Caco-2 (cell line): ENCODE measurements around the gene ASTN2. TPM values are rescaled to one million over a fixed set of nuclear protein-coding genes. Genes with fewer than 3 reads are reported as not detected.

Experiments used
- BruUV-seq: library from RNA; stranded (reverse); fragments of 400-500 nt; replicated peaks from 2 replicates; lab custom pipeline; 2021; lab: Mats Ljungman, UMichigan
- CTCF ChIA-PET: fragments of 300-600 bp; sonication (Branson Sonifier 250); formaldehyde crosslinking; loops from one replicate; lab custom pipeline; 2022; ENCODE audit warnings: antibody characterized with exemption; lab: Charles Lee
- POLR2A ChIA-PET: fragments of 300-600 bp; sonication (Branson Sonifier 250); formaldehyde crosslinking; loops from one replicate; lab custom pipeline; 2022; ENCODE audit warnings: antibody characterized with exemption; lab: Charles Lee
- DNase-seq, 2 experiments: peaks; one replicate each; pipeline versions ENCODE4 v3.0.0 to v3.0.0-alpha.2; 2020 to 2022
- H3K27me3 ChIP-seq: replicated peaks from 2 replicates; pipeline ENCODE4 v1.6.0; 2011; ENCODE audit warnings: low read length; ENCODE audit not compliant: control insufficient read depth, insufficient read depth
- H3K36me3 ChIP-seq: 2 replicates; pipeline ENCODE4 v1.5.1; 2011; ENCODE audit warnings: low read length; ENCODE audit not compliant: control insufficient read depth, insufficient read depth
- H3K4me1 ChIP-seq: fragments of 250-450 bp; sonication (Bioruptor Pico); 2 replicates; pipeline ENCODE4 v1.5.1; 2020; ENCODE audit warnings: mild to moderate bottlenecking
- H3K4me3 ChIP-seq: 2 replicates; pipeline ENCODE4 v1.5.1; 2011; ENCODE audit warnings: low read depth, mild to moderate bottlenecking, control low read depth, low read length
- H3K9me3 ChIP-seq: fragments of 250-450 bp; sonication (Bioruptor Pico); 2 replicates; pipeline ENCODE4 v1.5.1; 2020; ENCODE audit warnings: mild to moderate bottlenecking, moderate library complexity
- H3K27ac Mint-ChIP-seq: one replicate; pipeline ENCODE4 v1.8.0; 2022; ENCODE audit warnings: mixed read lengths; ENCODE audit not compliant: unreplicated experiment
- H3K27me3 Mint-ChIP-seq: one replicate; pipeline ENCODE4 v1.8.0; 2022; ENCODE audit warnings: mixed read lengths; ENCODE audit not compliant: insufficient read depth, unreplicated experiment
- H3K36me3 Mint-ChIP-seq: one replicate; pipeline ENCODE4 v1.8.0; 2022; ENCODE audit warnings: mild to moderate bottlenecking, mixed read lengths; ENCODE audit not compliant: insufficient read depth, unreplicated experiment
- H3K4me1 Mint-ChIP-seq: one replicate; pipeline ENCODE4 v1.8.0; 2022; ENCODE audit warnings: low read depth, mixed read lengths; ENCODE audit not compliant: unreplicated experiment
- H3K4me3 Mint-ChIP-seq: one replicate; pipeline ENCODE4 v1.8.0; 2022; ENCODE audit warnings: mild to moderate bottlenecking, moderate library complexity, mixed read lengths; ENCODE audit not compliant: unreplicated experiment
- H3K9me3 Mint-ChIP-seq: one replicate; pipeline ENCODE4 v1.8.0; 2022; ENCODE audit warnings: mixed read lengths; ENCODE audit not compliant: unreplicated experiment
- intact Hi-C: fragments of 100-400 bp; cut with micrococcal nuclease; formaldehyde crosslinking; loops from one replicate; pipeline ENCODE4 v1.10.0; 2022; ENCODE audit not compliant: unreplicated experiment
- total RNA-seq: library from RNA; stranded (reverse); gene quantifications from 2 replicates; pipeline ENCODE4 v1.2.3, GENCODE V29; 2022
- TF ChIP-seq, protein P1 (sequence below), 2 experiments: fragments of 200-600 bp in 1 of 2; IDR thresholded peaks; 1 replicate in 1 of 2; 2 replicates in 1 of 2; pipeline versions ENCODE4 v1.5.1 to v1.8.0; 2011 to 2022; ENCODE audit warnings: antibody characterized with exemption in 1 of 2, control low read depth in 1 of 2, inconsistent platforms in 1 of 2, low read depth in 1 of 2, low read length in 1 of 2, mild to moderate bottlenecking in 1 of 2, moderate library complexity in 1 of 2; ENCODE audit not compliant: insufficient read depth in 1 of 2, severe bottlenecking in 1 of 2, unreplicated experiment in 1 of 2

The ASTN2 gene
- total RNA-seq, 1 experiment from 2014 or later = 12.7 TPM

DNA sequence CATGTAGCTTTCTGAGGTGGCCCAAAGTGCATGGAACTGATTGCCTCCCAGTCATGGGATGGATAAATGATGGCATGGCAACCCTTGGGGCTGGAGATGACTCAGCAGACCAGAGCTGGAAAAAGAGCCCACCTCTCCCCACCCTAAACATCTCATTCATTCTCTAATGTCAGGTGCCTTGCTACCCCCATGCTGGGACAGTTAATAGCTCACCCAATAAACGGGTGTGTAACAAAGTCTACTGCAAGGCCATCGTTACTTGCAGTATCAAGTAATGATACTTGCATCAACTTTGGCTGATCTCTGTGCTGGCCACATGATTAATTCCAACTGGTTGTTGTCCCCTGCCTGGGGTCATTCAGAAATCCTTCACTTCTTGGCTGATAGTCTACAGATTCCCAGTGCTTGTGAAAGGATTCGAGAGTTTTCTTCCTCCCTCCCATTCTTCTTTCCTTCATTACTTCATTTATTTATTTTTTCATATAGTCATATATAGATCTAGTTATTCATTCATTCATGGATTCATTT lies 850.5 kb downstream of the ASTN2 start:
- CTCF ChIA-PET = no interaction called here
- TF ChIP-seq, protein P1, sequence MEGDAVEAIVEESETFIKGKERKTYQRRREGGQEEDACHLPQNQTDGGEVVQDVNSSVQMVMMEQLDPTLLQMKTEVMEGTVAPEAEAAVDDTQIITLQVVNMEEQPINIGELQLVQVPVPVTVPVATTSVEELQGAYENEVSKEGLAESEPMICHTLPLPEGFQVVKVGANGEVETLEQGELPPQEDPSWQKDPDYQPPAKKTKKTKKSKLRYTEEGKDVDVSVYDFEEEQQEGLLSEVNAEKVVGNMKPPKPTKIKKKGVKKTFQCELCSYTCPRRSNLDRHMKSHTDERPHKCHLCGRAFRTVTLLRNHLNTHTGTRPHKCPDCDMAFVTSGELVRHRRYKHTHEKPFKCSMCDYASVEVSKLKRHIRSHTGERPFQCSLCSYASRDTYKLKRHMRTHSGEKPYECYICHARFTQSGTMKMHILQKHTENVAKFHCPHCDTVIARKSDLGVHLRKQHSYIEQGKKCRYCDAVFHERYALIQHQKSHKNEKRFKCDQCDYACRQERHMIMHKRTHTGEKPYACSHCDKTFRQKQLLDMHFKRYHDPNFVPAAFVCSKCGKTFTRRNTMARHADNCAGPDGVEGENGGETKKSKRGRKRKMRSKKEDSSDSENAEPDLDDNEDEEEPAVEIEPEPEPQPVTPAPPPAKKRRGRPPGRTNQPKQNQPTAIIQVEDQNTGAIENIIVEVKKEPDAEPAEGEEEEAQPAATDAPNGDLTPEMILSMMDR (IDR thresholded peaks at IDR 0.05; ENCODE audit: insufficient read depth in 1 of 2, low read depth in 1 of 2, low read length in 1 of 2, severe bottlenecking in 1 of 2, unreplicated experiment in 1 of 2) = no peak

DNA sequence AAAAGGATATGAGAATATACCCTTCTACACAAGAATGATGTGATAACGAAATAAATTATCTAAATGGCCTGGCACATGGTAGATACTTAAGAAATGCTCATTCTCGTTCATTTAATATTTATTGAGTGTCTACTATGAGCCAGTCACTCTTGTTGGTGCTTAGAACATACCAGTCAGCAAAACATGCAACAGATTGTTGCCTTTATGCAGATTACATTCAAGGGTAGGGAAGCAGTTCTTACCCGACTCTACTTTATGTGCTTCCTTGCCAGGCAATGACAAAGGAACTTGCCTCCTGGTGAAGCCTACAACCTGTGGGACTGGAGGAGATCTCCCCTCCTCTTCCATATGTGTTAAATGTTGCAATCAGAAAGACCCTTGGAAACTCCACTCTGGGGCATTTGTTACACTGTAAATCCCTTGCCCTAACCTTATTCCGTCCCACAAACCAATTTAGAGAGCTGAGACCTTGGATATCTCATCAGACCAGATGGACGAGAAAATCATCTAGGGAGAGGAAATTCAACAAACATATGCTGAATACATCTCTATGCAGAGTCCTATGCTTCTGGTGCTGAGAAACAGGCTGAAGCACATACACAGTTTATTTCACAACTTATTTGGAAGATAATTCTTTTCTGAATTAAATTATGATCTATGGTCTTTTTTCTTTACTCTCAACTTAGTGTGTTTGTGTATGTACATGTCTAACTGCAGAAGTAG lies 855.9 kb downstream of the ASTN2 start:
- Histone ChIP-seq H3K9me3 (no peaks in the 10 kb centered on the region), H3K27me3 (no peaks in the 10 kb centered on the region), H3K36me3 (no peaks in the 10 kb centered on the region), H3K4me3 (no peak overlapping the region), H3K4me1 (no peaks in the 10 kb centered on the region)
- ChIA-PET CTCF (interaction anchor here (1.0 kb wide), 1 partner anchor 10 kb away, joined by 3 read pairs; no protein-coding TSS in a partner anchor), POLR2A (no interaction called here)
- BruUV-seq = no TSS peak
- peaks cover 6% of the 10 kb centered on the region for H3K36me3 Mint-ChIP-seq
- DNase-seq = no peak
- H3K4me3 Mint-ChIP-seq = no peak overlapping the region
- peaks cover 17% of the 10 kb centered on the region for H3K9me3 Mint-ChIP-seq
- TF ChIP-seq, protein P1 (IDR thresholded peaks at IDR 0.05; ENCODE audit: insufficient read depth in 1 of 2, low read depth in 1 of 2, low read length in 1 of 2, severe bottlenecking in 1 of 2, unreplicated experiment in 1 of 2) = no peak
- H3K27me3 Mint-ChIP-seq = no peaks in the 10 kb centered on the region
- no peaks in the 10 kb centered on the region for H3K4me1 Mint-ChIP-seq
- no peak overlapping the region for H3K27ac Mint-ChIP-seq
- intact Hi-C loops = no loop called here

More for the DNA sequence above, 850.5 kb downstream of the ASTN2 start:
- Histone ChIP-seq H3K4me1 (peaks cover 26% of the 10 kb centered on the region), H3K9me3 (no peaks in the 10 kb centered on the region), H3K27me3 (no peaks in the 10 kb centered on the region), H3K36me3 (no peaks in the 10 kb centered on the region), H3K4me3 (no peak overlapping the region)
- no peaks in the 10 kb centered on the region for H3K27me3 Mint-ChIP-seq
- H3K4me3 Mint-ChIP-seq = no peak overlapping the region
- peaks cover 13% of the 10 kb centered on the region for H3K4me1 Mint-ChIP-seq
- no peak overlapping the region for H3K27ac Mint-ChIP-seq
- intact Hi-C loops = no loop called here
- peaks cover 12% of the 10 kb centered on the region for H3K36me3 Mint-ChIP-seq
- H3K9me3 Mint-ChIP-seq = peaks cover 17% of the 10 kb centered on the region
- no TSS peak for BruUV-seq
- DNase-seq = no peak
- POLR2A ChIA-PET = no interaction called here

DNA sequence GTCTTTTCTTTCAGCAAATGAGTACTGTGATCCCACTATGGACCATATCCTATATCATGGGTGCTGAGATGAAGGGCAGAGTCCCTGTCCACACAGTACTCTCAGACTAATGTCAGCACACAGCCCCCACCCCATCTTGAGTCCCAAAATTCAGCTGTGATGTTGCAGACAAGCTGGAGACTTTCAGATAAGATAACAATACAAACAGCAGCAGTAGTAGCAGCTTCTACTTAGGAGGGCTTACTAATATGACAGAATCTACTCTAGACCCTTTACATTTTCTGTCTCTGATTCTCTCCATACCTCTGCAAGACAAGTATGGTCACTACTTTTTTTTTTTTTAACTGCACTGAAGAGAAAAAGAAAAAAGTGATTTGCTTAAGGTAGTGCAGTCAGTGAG lies 856.8 kb downstream of the ASTN2 start:
- intact Hi-C loops = no loop called here
- no peaks in the 10 kb centered on the region for H3K27me3 Mint-ChIP-seq
- DNase-seq = no peak
- no peak overlapping the region for H3K4me3 ChIP-seq
- H3K36me3 ChIP-seq = no peaks in the 10 kb centered on the region
- no peak overlapping the region for H3K27ac Mint-ChIP-seq
- H3K4me3 Mint-ChIP-seq = no peak overlapping the region
- no peaks in the 10 kb centered on the region for H3K9me3 ChIP-seq
- H3K4me1 Mint-ChIP-seq = no peaks in the 10 kb centered on the region
- BruUV-seq = no TSS peak
- CTCF ChIA-PET = interaction anchor here (1.0 kb wide), 1 partner anchor 11 kb away, joined by 3 read pairs; no protein-coding TSS in a partner anchor
- POLR2A ChIA-PET = no interaction called here
- no peaks in the 10 kb centered on the region for H3K4me1 ChIP-seq
- no peaks in the 10 kb centered on the region for H3K27me3 ChIP-seq
- TF ChIP-seq, protein P1 (IDR thresholded peaks at IDR 0.05; ENCODE audit: insufficient read depth in 1 of 2, low read depth in 1 of 2, low read length in 1 of 2, severe bottlenecking in 1 of 2, unreplicated experiment in 1 of 2) = no peak
- no peaks in the 10 kb centered on the region for H3K36me3 Mint-ChIP-seq
- peaks cover 8% of the 10 kb centered on the region for H3K9me3 Mint-ChIP-seq
